H7 (cell line): Measurements from ENCODE around the gene NUP98. TPM values are rescaled to one million over a fixed set of nuclear protein-coding genes. Genes with fewer than 3 reads are reported as not detected.

Source experiments
- DNase-seq: peaks from one replicate; pipeline ENCODE4 v3.0.0; 2012
- H3K27me3 ChIP-seq: 2 replicates; pipeline ENCODE4 v1.6.0; 2011; ENCODE audit warnings: mild to moderate bottlenecking, low read length; ENCODE audit not compliant: control insufficient read depth, insufficient read depth
- H3K36me3 ChIP-seq: replicated peaks from 2 replicates; pipeline ENCODE4 v1.5.1; 2011; ENCODE audit warnings: low read length; ENCODE audit not compliant: control insufficient read depth, insufficient read depth
- H3K4me3 ChIP-seq: 2 replicates; pipeline ENCODE4 v1.5.1; 2011; ENCODE audit warnings: low read depth, mild to moderate bottlenecking, control low read depth, low read length, moderate library complexity; ENCODE audit not compliant: insufficient read depth
- total RNA-seq: library from RNA; depleted of rRNA; stranded (reverse); fragments of >200 nt; shearing (Covaris generic); gene quantifications from 2 replicates; pipeline ENCODE4 v1.2.3, GENCODE V29; 2014

NUP98 gene
- total RNA-seq, 1 experiment from 2014 or later = 132 TPM

- peaks cover 22% of the 10 kb centered on the region for H3K36me3 ChIP-seq
Measured at GRCh38 chr11:3707176-3707575, 90.2 kb downstream of the NUP98 start.

GRCh38 chr11:3703383-3703782, 94.0 kb downstream of the NUP98 start:
- H3K4me3 ChIP-seq = no peak overlapping the region
- DNase-seq = no peak
- peaks cover 32% of the 10 kb centered on the region for H3K36me3 ChIP-seq
- H3K27me3 ChIP-seq = no peaks in the 10 kb centered on the region

More at GRCh38 chr11:3707176-3707575, 90.2 kb downstream of the NUP98 start:
- no peak for DNase-seq
- no peaks in the 10 kb centered on the region for H3K27me3 ChIP-seq
- H3K4me3 ChIP-seq = no peak overlapping the region

GRCh38 chr11:3700910-3701309, 96.4 kb downstream of the NUP98 start:
- Histone ChIP-seq H3K36me3 (peaks cover 35% of the 10 kb centered on the region), H3K4me3 (no peak overlapping the region), H3K27me3 (no peaks in the 10 kb centered on the region)
- DNase-seq = no peak

- DNase-seq = no peak
- Histone ChIP-seq H3K27me3 (no peaks in the 10 kb centered on the region), H3K4me3 (no peak overlapping the region), H3K36me3 (peaks cover 35% of the 10 kb centered on the region)
Measured at GRCh38 chr11:3700410-3700809, 96.9 kb downstream of the NUP98 start.

GRCh38 chr11:3686751-3687150, 110.6 kb downstream of the NUP98 start:
- Histone ChIP-seq H3K27me3 (no peaks in the 10 kb centered on the region), H3K4me3 (no peak overlapping the region), H3K36me3 (peaks cover 42% of the 10 kb centered on the region)
- no peak for DNase-seq

GRCh38 chr11:3685923-3686322, 111.4 kb downstream of the NUP98 start:
- no peaks in the 10 kb centered on the region for H3K27me3 ChIP-seq
- peaks cover 39% of the 10 kb centered on the region for H3K36me3 ChIP-seq
- H3K4me3 ChIP-seq = no peak overlapping the region
- DNase-seq = no peak

- Histone ChIP-seq H3K27me3 (no peaks in the 10 kb centered on the region), H3K36me3 (peaks cover 42% of the 10 kb centered on the region), H3K4me3 (no peak overlapping the region)
- no peak for DNase-seq
Measured at GRCh38 chr11:3684819-3685172, 112.6 kb downstream of the NUP98 start.

- Histone ChIP-seq H3K36me3 (peaks cover 47% of the 10 kb centered on the region), H3K4me3 (no peak overlapping the region), H3K27me3 (no peaks in the 10 kb centered on the region)
- DNase-seq = no peak
Measured at GRCh38 chr11:3684129-3684818, 113.1 kb downstream of the NUP98 start.

- Histone ChIP-seq H3K27me3 (no peaks in the 10 kb centered on the region), H3K4me3 (no peak overlapping the region), H3K36me3 (peaks cover 54% of the 10 kb centered on the region)
- no peak for DNase-seq
Measured at GRCh38 chr11:3683039-3683438, 114.3 kb downstream of the NUP98 start.

- peaks cover 55% of the 10 kb centered on the region for H3K36me3 ChIP-seq
- H3K4me3 ChIP-seq = no peak overlapping the region
- no peaks in the 10 kb centered on the region for H3K27me3 ChIP-seq
- DNase-seq = no peak
Measured at GRCh38 chr11:3679077-3679476, 118.3 kb downstream of the NUP98 start.

GRCh38 chr11:3675971-3676370, 121.4 kb downstream of the NUP98 start:
- no peak for DNase-seq
- H3K36me3 ChIP-seq = peaks cover 42% of the 10 kb centered on the region
- no peak overlapping the region for H3K4me3 ChIP-seq
- no peaks in the 10 kb centered on the region for H3K27me3 ChIP-seq

- no peak for DNase-seq
- H3K27me3 ChIP-seq = no peaks in the 10 kb centered on the region
- peaks cover 32% of the 10 kb centered on the region for H3K36me3 ChIP-seq
- H3K4me3 ChIP-seq = no peak overlapping the region
Measured at GRCh38 chr11:3674189-3674588, 123.2 kb downstream of the NUP98 start.

- Histone ChIP-seq H3K4me3 (no peak within 1 kb of the TSS), H3K27me3 (no peaks in the 10 kb centered on the region), H3K36me3 (peaks cover 20% of the 10 kb centered on the region)
- DNase-seq = no peak
Measured at GRCh38 chr11:3671334-3672254, 125.8 kb downstream of the NUP98 start, which contains the start of gene CHRNA10. Gene CHRNA10 (minus strand): TSS chr11:3671384. CDS start chr11:3671312, 72 bp downstream.

GRCh38 chr11:3669742-3670183, 127.6 kb downstream of the NUP98 start:
- H3K4me3 ChIP-seq = no peak overlapping the region

GRCh38 chr11:3669128-3669527, 128.2 kb downstream of the NUP98 start:
- Histone ChIP-seq H3K36me3 (peaks cover 4% of the 10 kb centered on the region), H3K4me3 (no peak overlapping the region), H3K27me3 (no peaks in the 10 kb centered on the region)
- no peak for DNase-seq

More at GRCh38 chr11:3669742-3670183, 127.6 kb downstream of the NUP98 start:
- Histone ChIP-seq H3K36me3 (peaks cover 4% of the 10 kb centered on the region), H3K27me3 (no peaks in the 10 kb centered on the region)
- DNase-seq = no peak
